H1 (cell line): ENCODE data around the gene HNRNPA3. TPM values are rescaled to one million over a fixed set of nuclear protein-coding genes. Genes with fewer than 3 reads are reported as not detected.

Source experiments
- microRNA-seq, 2 experiments: library from miRNA; unstranded; fragments of <30 nt; microRNA quantifications; one replicate each; pipeline versions ENCODE4 to v1.2.0, GENCODE V29; 2016 to 2020; ENCODE audit warnings: borderline microRNAs expressed in 2 of 2, borderline number of aligned reads in 2 of 2, borderline replicate concordance in 1 of 2
- polyA plus RNA-seq, 7 experiments: library from polyadenylated mRNA; depleted of rRNA in 3 of 7; stranded (reverse) in 5 of 7; unstranded in 2 of 7; fragments of >200 nt in 5 of 7; fragments of 200-250 nt in 2 of 7; gene quantifications; 1 replicate in 5 of 7; 2 replicates in 1 of 7; 4 replicates in 1 of 7; pipeline versions ENCODE4 v1.2.1 to v1.2.3, GENCODE V29; 2011 to 2013; ENCODE audit warnings: missing spikeins in 2 of 7, mixed read lengths in 2 of 7
- small RNA-seq: library from polyadenylated mRNA; stranded (forward); fragments of <200 nt; extraction: miRNeasy Mini kit (QIAGEN cat#:217004); gene quantifications from one replicate; pipeline ENCODE3, GENCODE V24; 2013; ENCODE audit not compliant: insufficient read depth
- total RNA-seq: library from RNA; stranded (reverse); fragmentation: NEBNext Ultra II Directional; extraction: Animal tissue kit (Norgen Biotek cat#: 25700); gene quantifications from 2 replicates; pipeline ENCODE4 v1.2.1, GENCODE V29; 2021

The HNRNPA3 gene
- total and polyA plus RNA-seq, 2 of the 8 experiments (the other 6 are each of a cell fraction or from before 2014, with no cell fraction given), result 66.1 to 408 TPM

Small RNA genes lying within 50 kb of the gene (microRNA-seq; reads per million reads assigned to microRNA genes)
- gene MIR3128, result 0 reads per million in 2 experiments

Small RNA genes lying within 50 kb of the gene (small RNA-seq; reads per million reads assigned to genes)
- 1.2 reads per million for gene MIR3128
- not detected for gene RF00019

Other genes with a start within 250 kb of the HNRNPA3 start
- gene NFE2L2, start 51.9 kb downstream of the HNRNPA3 start, total RNA-seq, result 32.3 and 33.2 TPM in 2 replicates
- gene NFE2L2, start 51.9 kb downstream of the HNRNPA3 start, polyA plus RNA-seq (2011; rRNA removed), result 13.8 and 34.5 TPM in 2 replicates
- gene AGPS, start 180.0 kb downstream of the HNRNPA3 start, total RNA-seq, result 57.8 and 60.0 TPM in 2 replicates
- gene AGPS, start 180.0 kb downstream of the HNRNPA3 start, polyA plus RNA-seq (2011; rRNA removed), result 4.0 and 7.3 TPM in 2 replicates